ENCODE measurements around the gene COL23A1. TPM values are rescaled to one million over a fixed set of nuclear protein-coding genes. Genes with fewer than 3 reads are reported as not detected.

Gene COL23A1
- total RNA-seq, 1 experiment from 2014 or later: not detected

GRCh38 chr5:178249191-178249989 is 340.8 kb downstream of the COL23A1 start:
- Histone ChIP-seq H3K27ac (ENCODE audit: low read depth, low read length, poor library complexity, severe bottlenecking) (no peak overlapping the region), H3K36me3 (ENCODE audit: insufficient read depth, low read length, poor library complexity, severe bottlenecking) (no peaks in the 10 kb centered on the region), H3K27me3 (replicated peaks; ENCODE audit: insufficient read depth, low read depth, low read length, poor library complexity) (no peaks in the 10 kb centered on the region), H3K4me3 (ENCODE audit: low read depth, low read length, poor library complexity, severe bottlenecking) (no peak overlapping the region), H3K9me3 (ENCODE audit: low read depth, low read length, poor library complexity, severe bottlenecking) (no peaks in the 10 kb centered on the region), H3K4me1 (ENCODE audit: insufficient read depth, low read length, poor library complexity, severe bottlenecking) (no peaks in the 10 kb centered on the region)
- TF ChIP-seq CTCF (conservative IDR thresholded peaks at IDR 0.05; ENCODE audit: low read depth, low read length) (no peak), EZH2 (IDR thresholded peaks at IDR 0.05; ENCODE audit: borderline replicate concordance, low read depth, low read length, poor library complexity, severe bottlenecking) (no peak)
- BruUV-seq (replicated peaks): no TSS peak
- POLR2A ChIA-PET (ENCODE audit: low non-redundant PET): no interaction called here
- DNase-seq (ENCODE audit: low spot score): no peak
- CTCF ChIA-PET: no interaction called here
- intact Hi-C loops (cut with micrococcal nuclease; ENCODE audit: unreplicated experiment): no loop called here

- no TSS peak for BruUV-seq (replicated peaks)
- no peaks in the 10 kb centered on the region for H3K27me3 ChIP-seq (replicated peaks; ENCODE audit: insufficient read depth, low read depth, low read length, poor library complexity)
- no peak overlapping the region for H3K27ac ChIP-seq (ENCODE audit: low read depth, low read length, poor library complexity, severe bottlenecking)
- H3K36me3 ChIP-seq (ENCODE audit: insufficient read depth, low read length, poor library complexity, severe bottlenecking): no peaks in the 10 kb centered on the region
- TF ChIP-seq EZH2 (IDR thresholded peaks at IDR 0.05; ENCODE audit: borderline replicate concordance, low read depth, low read length, poor library complexity, severe bottlenecking) (no peak), CTCF (conservative IDR thresholded peaks at IDR 0.05; ENCODE audit: low read depth, low read length) (no peak)
- no peaks in the 10 kb centered on the region for H3K4me1 ChIP-seq (ENCODE audit: insufficient read depth, low read length, poor library complexity, severe bottlenecking)
- H3K9me3 ChIP-seq (ENCODE audit: low read depth, low read length, poor library complexity, severe bottlenecking): no peaks in the 10 kb centered on the region
- no peak for DNase-seq (ENCODE audit: low spot score)
- CTCF ChIA-PET: no interaction called here
- no peak overlapping the region for H3K4me3 ChIP-seq (ENCODE audit: low read depth, low read length, poor library complexity, severe bottlenecking)
- POLR2A ChIA-PET (ENCODE audit: low non-redundant PET): no interaction called here
- intact Hi-C loops (cut with micrococcal nuclease; ENCODE audit: unreplicated experiment): no loop called here
Measured at GRCh38 chr5:178248750-178249149, 341.4 kb downstream of the COL23A1 start.

- ChIA-PET CTCF (no interaction called here), POLR2A (ENCODE audit: low non-redundant PET) (no interaction called here)
- Histone ChIP-seq H3K4me3 (ENCODE audit: low read depth, low read length, poor library complexity, severe bottlenecking) (no peak overlapping the region), H3K27me3 (replicated peaks; ENCODE audit: insufficient read depth, low read depth, low read length, poor library complexity) (no peaks in the 10 kb centered on the region), H3K36me3 (ENCODE audit: insufficient read depth, low read length, poor library complexity, severe bottlenecking) (no peaks in the 10 kb centered on the region), H3K9me3 (ENCODE audit: low read depth, low read length, poor library complexity, severe bottlenecking) (no peaks in the 10 kb centered on the region), H3K27ac (ENCODE audit: low read depth, low read length, poor library complexity, severe bottlenecking) (no peak overlapping the region), H3K4me1 (ENCODE audit: insufficient read depth, low read length, poor library complexity, severe bottlenecking) (no peaks in the 10 kb centered on the region)
- intact Hi-C loops (cut with micrococcal nuclease; ENCODE audit: unreplicated experiment): no loop called here
- BruUV-seq (replicated peaks): no TSS peak
- no peak for DNase-seq (ENCODE audit: low spot score)
- TF ChIP-seq CTCF (conservative IDR thresholded peaks at IDR 0.05; ENCODE audit: low read depth, low read length) (no peak), EZH2 (IDR thresholded peaks at IDR 0.05; ENCODE audit: borderline replicate concordance, low read depth, low read length, poor library complexity, severe bottlenecking) (no peak)
Measured at GRCh38 chr5:178247481-178248456, 342.4 kb downstream of the COL23A1 start.
